Measurements from ENCODE around the gene ANXA1. TPM values are rescaled to one million over a fixed set of nuclear protein-coding genes. Genes with fewer than 3 reads are reported as not detected.

ANXA1 gene
- total and polyA plus RNA-seq, 2 donors (not counting 3 experiments of a cell fraction or from before 2014, with no cell fraction given): 403 to 525 TPM

DNA sequence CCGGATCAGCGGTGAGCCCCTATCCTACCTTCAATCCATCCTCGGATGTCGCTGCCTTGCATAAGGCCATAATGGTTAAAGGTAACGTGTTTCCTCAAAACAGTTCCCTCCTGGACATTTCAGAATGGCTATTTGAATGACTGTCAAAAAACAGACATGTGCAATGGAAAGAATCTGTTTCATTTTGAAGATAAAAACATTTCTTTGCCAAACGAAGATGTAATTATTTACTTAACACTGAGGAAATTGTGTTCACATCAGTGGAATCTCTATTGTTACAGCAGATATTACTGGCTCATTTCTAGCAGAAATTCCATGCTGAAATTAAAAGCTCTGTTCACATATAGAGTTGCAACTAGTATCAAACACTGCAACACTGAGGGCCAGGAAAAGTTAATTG is 7.1 kb downstream of the ANXA1 start:
- H3K4me3 ChIP-seq (replicated peaks in 1 of 3; ENCODE audit: insufficient read depth in 1 of 3, low read depth in 1 of 3, low read length in 3 of 3): no peak overlapping the region
- peaks cover 53% of the 10 kb centered on the region for H3K79me2 ChIP-seq (ENCODE audit: control insufficient read depth, insufficient read depth, low read length)
- peaks cover 20 to 51% of the 10 kb centered on the region in 2 experiments for H3K36me3 ChIP-seq (ENCODE audit: control insufficient read depth in 2 of 2, extremely low read depth in 1 of 2, insufficient read depth in 2 of 2, low read length in 2 of 2)
- POLR2A ChIA-PET: no interaction called here
- CTCF ChIA-PET: interaction anchor here (4.4 kb wide), 1 partner anchor 51 kb away, joined by 90 read pairs; no protein-coding TSS in a partner anchor
- H3K27ac ChIP-seq (ENCODE audit: insufficient read depth, low read depth, low read length): no peak overlapping the region
- H3K9me3 ChIP-seq (replicated peaks; ENCODE audit: control insufficient read depth, insufficient read depth, low read length): no peaks in the 10 kb centered on the region
- no peak overlapping the region for H3K9ac ChIP-seq (replicated peaks; ENCODE audit: extremely low read depth, insufficient read depth, low read length)
- H3K9me1 ChIP-seq (replicated peaks; ENCODE audit: control insufficient read depth, extremely low read depth, insufficient read depth, low read length): no peaks in the 10 kb centered on the region
- H2AFZ ChIP-seq (ENCODE audit: low read depth, low read length): no peak overlapping the region
- BruUV-seq (replicated peaks): no TSS peak
- DNase-seq (ENCODE audit: low read depth, low spot score) (no peak), FAIRE-seq (no peak)
- H3K4me1 ChIP-seq (ENCODE audit: control insufficient read depth, extremely low read depth, insufficient read depth, low read length): peaks cover 33% of the 10 kb centered on the region
- dilution Hi-C loops (cut with MboI; ENCODE audit: extremely low pct_ligation_motif_present, low sequenced_read_pairs) (no loop called here), intact Hi-C loops (cut with micrococcal nuclease) (loop anchor here (10.0 kb wide), 1 partner anchor 794 kb away; the partner anchor contains the start of gene ZFAND5)
- H3K27me3 ChIP-seq (ENCODE audit: control insufficient read depth in 2 of 2, insufficient read depth in 2 of 2, low read length in 2 of 2): no peaks in the 10 kb centered on the region
- no peak overlapping the region for H3K4me2 ChIP-seq (ENCODE audit: insufficient read depth, low read length)
- peaks cover 14% of the 10 kb centered on the region for H4K20me1 ChIP-seq (replicated peaks; ENCODE audit: control insufficient read depth, extremely low read depth, insufficient read depth, low read length)
- TF ChIP-seq MYC (IDR thresholded peaks at IDR 0.05; ENCODE audit: low read depth, low read length) (no peak), POLR2A (IDR thresholded peaks at IDR 0.05; ENCODE audit: low read depth, low read length) (no peak), POLR2AphosphoS5 (IDR thresholded peaks at IDR 0.05; ENCODE audit: insufficient read depth, low read depth, low read length) (no peak), EZH2 (IDR thresholded peaks at IDR 0.05; ENCODE audit: borderline replicate concordance, low read depth, low read length, severe bottlenecking) (no peak), GATA2 (IDR thresholded peaks at IDR 0.05; ENCODE audit: insufficient read depth, insufficient read length, low read depth, low read length) (no peak), JUN (IDR thresholded peaks at IDR 0.05; ENCODE audit: borderline replicate concordance, insufficient read depth, insufficient read length, low read depth) (no peak)
- TF ChIP-seq, protein P1, sequence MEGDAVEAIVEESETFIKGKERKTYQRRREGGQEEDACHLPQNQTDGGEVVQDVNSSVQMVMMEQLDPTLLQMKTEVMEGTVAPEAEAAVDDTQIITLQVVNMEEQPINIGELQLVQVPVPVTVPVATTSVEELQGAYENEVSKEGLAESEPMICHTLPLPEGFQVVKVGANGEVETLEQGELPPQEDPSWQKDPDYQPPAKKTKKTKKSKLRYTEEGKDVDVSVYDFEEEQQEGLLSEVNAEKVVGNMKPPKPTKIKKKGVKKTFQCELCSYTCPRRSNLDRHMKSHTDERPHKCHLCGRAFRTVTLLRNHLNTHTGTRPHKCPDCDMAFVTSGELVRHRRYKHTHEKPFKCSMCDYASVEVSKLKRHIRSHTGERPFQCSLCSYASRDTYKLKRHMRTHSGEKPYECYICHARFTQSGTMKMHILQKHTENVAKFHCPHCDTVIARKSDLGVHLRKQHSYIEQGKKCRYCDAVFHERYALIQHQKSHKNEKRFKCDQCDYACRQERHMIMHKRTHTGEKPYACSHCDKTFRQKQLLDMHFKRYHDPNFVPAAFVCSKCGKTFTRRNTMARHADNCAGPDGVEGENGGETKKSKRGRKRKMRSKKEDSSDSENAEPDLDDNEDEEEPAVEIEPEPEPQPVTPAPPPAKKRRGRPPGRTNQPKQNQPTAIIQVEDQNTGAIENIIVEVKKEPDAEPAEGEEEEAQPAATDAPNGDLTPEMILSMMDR (IDR thresholded peaks at IDR 0.05; ENCODE audit: extremely low read depth in 1 of 2, insufficient read depth in 1 of 2, low read depth in 1 of 2, low read length in 2 of 2): no peak
- TF ChIP-seq, protein P2, sequence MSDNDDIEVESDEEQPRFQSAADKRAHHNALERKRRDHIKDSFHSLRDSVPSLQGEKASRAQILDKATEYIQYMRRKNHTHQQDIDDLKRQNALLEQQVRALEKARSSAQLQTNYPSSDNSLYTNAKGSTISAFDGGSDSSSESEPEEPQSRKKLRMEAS (IDR thresholded peaks at IDR 0.05; ENCODE audit: insufficient read depth, insufficient read length): no peak
